Left colon (tissue), 2 donors: Measurements from ENCODE around the gene SLC39A12. TPM values are rescaled to one million over a fixed set of nuclear protein-coding genes. Genes with fewer than 3 reads are reported as not detected.
A peak's percentile ranks its signal among the peaks of the same experiment; 100 is the strongest.

Source experiments
- ATAC-seq: fragments of 200-7000 bp; cut with Tn5 transposase; one replicate; pipeline ENCODE4 v1.9.1; 2020; ENCODE audit warnings: mild to moderate bottlenecking, moderate library complexity
- DNase-seq, 2 donors: peaks; one replicate each; pipeline ENCODE4 v3.0.0-alpha.2; 2020
- intact Hi-C, 2 donors: fragments of 100-400 bp; cut with DNase I in 1 of 2; cut with micrococcal nuclease in 1 of 2; formaldehyde crosslinking; loops; one replicate each; pipeline versions ENCODE4 v1.11.2 to v1.14.0; 2022; cut with DNase I, micrococcal nuclease
- total RNA-seq, 2 donors: library from RNA; stranded (reverse); fragmentation: NEBNext Ultra II Directional; extraction: Animal tissue kit (Norgen Biotek cat#: 25700); gene quantifications; one replicate each; pipeline ENCODE4 v1.2.1, GENCODE V29; 2021
- donor health status: DM: no; HTN: no; CAD: no.
- donor health status: DM: yes; HTN: yes; CAD: no.

The SLC39A12 gene
- total RNA-seq, 2 donors from 2014 or later: 0.08 TPM; not detected in 1

- intact Hi-C loops: no loop called here
- no peak for DNase-seq
- ATAC-seq: no peak
These were observed 6.3 kb downstream of the SLC39A12 start for GRCh38 chr10:17958049-17958448.

DNA sequence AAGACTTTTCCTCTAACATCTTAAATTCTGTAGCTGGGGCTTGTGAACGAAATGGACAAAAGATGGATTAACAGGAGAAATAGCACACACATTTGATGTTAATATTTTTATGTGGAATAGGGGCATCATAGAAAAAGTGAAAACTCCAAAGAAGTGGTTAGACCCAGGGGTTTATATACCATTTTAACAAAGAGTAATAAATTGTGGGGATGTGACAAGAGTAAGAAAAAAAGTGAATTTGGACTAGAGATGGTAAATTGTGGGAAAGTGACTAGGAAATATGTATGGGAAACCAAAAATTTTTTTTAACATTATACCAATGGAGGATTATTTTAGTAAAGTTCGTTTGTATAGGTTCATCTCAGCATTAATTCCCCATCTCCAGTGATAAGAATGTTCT, 8.2 kb downstream of the SLC39A12 start:
- DNase-seq (no peak), ATAC-seq (no peak)
- intact Hi-C loops: no loop called here

- intact Hi-C loops: no loop called here
- ATAC-seq (no peak), DNase-seq (no peak)
These were observed 10.1 kb downstream of the SLC39A12 start for GRCh38 chr10:17961551-17962422.

DNA sequence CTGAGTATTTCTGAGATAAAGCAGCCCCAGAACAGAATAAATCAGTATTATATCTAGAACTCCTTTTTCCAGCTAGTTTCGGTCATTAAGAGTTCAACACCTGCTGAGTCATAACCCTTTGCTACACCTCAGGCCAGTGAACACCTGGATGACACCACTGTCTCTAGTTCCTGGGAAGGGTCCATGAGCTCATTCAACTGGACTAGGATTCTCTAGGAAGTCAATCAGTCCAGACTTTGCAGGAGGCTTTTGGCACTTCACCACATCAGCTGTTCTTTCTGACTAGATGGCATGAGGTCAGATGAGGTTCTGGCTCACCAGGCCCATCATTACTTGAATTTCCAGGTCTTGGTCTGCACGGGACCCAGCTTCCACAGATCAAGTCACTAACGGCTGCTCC, 11.7 kb downstream of the SLC39A12 start:
- intact Hi-C loops: no loop called here
- ATAC-seq (no peak), DNase-seq (no peak)

- intact Hi-C loops: no loop called here
- peak; percentile 93 for ATAC-seq
- peak in 1 of 2 donors; percentile 37 for DNase-seq
These were observed 14.0 kb downstream of the SLC39A12 start for GRCh38 chr10:17965649-17966235.

GRCh38 chr10:17974505-17974904, 22.8 kb downstream of the SLC39A12 start:
- ATAC-seq (no peak), DNase-seq (no peak)
- intact Hi-C loops: no loop called here

DNA sequence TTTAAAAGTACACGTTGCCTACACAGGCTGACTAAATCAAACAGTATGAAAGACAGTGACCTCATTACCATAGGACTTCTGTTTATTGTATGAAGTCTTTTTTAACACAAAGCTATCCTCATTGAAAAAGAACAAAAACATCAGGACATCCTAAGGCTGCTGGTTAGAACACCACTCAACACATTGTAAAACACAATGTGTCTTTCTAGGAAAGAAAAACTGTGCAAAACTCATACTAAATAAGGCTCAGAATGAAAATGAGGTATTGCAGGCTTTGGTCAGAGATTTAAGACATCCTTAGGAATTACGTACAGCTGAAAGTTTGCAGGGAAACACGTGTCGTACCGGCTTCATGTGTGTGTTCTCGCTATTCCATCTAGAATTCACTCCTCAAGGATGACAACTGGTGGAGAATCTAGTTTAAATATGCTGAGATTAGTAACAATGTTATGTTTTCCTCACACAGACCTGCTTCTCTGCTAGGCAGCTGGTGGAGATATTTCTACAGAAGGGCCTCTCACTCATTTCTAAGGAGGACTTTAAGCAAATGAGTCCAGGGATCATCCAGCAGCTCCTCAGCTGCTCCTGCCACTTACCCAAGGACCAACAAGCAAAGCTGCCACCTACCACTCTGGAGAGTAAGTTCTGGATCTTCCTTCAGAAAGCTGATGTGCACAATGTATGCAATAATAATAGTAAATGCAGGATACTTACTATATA, 29.3 kb downstream of the SLC39A12 start:
- intact Hi-C loops: no loop called here
- DNase-seq (no peak), ATAC-seq (no peak)

DNA sequence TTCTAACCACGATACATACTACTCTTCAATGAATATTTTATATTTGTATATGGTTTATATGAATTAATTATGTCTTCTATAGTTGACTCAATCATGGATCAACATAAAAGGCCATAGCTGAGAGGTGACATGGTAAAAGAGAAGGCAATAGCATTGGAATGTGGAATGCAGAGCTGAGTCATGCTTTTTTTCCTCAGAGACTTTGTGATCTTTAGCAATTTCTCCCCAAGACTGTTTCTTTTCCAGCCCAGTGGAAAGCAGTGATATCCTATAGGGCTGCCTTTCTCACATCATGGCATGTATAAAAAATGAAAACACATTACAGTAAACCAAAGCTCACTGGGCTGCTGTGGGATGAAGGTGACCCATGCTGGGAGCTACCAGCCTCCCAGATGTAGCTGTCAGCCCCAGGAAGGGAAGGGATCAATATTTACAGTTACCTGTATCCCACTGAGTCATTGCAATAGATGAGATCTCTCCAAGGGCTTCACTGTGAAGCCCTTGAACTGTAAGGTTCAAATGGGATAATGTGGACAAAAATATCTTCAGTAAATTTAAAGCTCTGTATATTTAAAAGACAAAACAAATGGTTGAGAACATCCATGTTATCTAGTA, 30.2 kb downstream of the SLC39A12 start:
- ATAC-seq (no peak), DNase-seq (no peak)
- intact Hi-C loops: no loop called here

DNA sequence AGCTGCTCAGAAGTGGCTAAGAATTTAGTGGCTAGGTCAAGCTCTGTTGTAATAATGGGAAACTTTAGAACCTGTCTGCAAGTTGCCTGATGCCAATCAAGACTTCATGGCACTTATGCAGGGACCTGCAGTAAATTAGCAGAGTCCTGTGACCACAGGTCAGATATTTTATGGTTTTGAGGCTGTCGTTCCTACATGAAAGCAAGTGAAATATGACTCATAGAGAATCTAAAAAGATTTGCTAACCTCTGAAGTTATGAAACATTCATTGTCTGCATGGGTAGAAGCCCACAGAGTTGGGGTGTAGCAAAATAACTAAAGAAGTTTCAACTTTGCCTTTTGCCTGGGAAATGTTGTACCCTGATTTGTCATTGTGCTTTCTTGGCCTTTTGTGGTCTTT, 32.3 kb downstream of the SLC39A12 start:
- ATAC-seq: no peak
- DNase-seq: no peak
- intact Hi-C loops: no loop called here

GRCh38 chr10:17984563-17984962, 32.8 kb downstream of the SLC39A12 start:
- DNase-seq: no peak
- intact Hi-C loops: no loop called here
- no peak for ATAC-seq

DNA sequence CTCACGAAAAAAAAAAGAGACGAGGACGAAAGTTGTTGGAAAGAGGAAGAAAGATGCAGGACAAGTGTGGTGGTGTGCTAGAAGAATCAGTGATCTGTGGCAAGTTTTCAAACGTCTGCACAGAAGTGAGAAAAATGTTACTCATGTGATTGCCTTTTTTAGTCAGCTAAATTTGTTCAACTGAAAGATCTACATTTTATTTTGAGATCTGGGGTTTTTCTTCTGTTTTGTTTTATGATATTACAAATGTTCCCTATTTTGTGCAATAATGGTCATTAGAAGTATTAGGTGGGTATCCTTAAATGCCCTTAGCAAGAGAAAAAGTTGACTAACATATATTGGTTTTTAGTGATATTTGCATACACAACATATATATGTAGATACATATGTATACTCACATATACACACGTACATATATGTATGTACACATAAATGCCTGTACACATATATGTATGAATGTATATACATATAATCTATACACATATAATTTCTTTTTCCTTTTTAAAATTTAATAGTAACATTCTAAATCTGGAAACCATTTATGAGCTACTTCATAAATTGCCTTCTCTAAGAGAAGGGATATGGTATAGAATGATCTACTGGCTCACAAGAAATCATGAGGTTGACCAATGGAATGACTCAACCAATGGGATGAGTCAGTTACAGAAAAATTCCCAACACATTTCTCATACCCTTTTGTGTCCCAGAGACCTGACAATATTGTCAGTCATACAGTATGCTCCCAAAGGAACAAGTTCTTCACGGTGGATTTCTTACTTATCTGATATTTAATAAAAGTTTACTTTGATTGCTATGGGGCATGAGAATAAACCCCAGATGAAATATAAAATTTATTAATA, 38.4 kb downstream of the SLC39A12 start:
- ATAC-seq (no peak), DNase-seq (no peak)
- intact Hi-C loops: no loop called here

DNA sequence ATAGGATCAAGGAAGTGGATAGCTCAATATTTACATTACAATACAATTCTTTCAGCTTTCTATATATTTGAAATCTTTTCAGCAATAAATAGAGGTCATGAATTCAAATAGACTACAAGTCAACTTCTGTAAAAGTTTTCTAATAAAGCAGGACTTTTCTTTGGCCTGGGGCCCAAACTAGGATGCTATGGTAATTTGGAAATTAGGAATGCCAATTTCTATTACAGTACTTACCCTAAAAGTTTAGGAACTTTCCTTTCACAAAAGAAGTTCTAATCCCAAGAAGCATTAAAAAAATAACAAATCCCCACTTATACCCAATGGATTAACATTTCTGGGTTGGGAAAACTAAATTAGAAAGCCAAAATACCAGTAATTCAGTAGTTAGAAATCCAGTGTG, 40.5 kb downstream of the SLC39A12 start:
- DNase-seq (no peak), ATAC-seq (no peak)
- intact Hi-C loops: no loop called here

- intact Hi-C loops: no loop called here
- DNase-seq: no peak
These were observed 41.6 kb downstream of the SLC39A12 start for GRCh38 chr10:17993361-17993760.

DNA sequence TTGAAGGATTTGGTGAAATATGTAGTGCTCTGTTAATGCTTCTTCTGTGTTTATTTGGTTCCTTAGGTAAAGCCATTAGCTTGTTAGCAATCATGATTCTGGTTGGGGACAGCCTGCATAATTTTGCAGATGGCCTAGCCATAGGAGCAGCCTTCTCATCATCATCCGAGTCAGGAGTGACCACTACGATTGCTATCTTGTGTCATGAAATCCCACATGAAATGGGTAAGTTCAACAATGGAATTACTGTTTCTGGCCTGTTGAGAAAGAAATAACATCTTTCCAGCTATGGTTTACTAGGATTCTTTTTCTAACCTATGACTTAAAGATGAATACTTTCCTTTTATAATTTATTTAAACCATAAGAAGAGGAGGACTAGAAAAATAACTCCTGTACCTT, 48.9 kb downstream of the SLC39A12 start:
- intact Hi-C loops: no loop called here
- ATAC-seq: no peak
- DNase-seq: no peak

More at GRCh38 chr10:17993361-17993760, 41.6 kb downstream of the SLC39A12 start:
- no peak for ATAC-seq

GRCh38 chr10:18005445-18005780, 53.7 kb downstream of the SLC39A12 start:
- intact Hi-C loops: no loop called here
- ATAC-seq (no peak), DNase-seq (no peak)

DNA sequence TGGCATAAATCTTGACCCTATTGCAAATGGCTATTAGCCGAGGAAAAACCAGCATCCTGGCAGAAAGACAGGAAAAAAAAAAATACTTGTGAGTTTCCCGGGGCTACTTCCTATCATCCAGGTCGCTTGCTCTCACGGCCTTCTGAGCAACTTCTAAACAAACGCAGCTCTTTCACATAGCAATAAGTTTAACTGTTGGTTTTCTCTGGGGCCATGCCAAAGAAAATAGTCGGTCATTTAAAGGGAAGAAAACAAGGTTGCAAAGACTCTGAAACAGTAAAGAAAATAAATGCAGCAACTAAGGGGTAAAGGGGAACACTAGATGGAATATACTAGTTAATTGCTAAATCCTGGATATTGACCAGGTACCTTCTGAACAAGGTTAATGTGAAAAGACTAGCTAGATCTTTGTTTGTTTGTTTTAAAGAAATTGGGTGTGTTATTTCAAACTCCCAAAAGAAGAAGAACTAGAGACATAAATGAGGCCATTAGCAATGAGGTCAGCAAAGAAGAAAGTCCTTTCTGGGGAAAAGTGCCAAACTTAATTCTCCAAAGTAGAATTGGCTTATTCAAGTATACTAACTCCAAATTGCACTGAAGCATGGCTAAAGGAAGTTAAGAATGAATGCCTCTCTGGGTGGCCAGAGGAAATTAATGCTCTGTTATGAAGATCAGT, 54.2 kb downstream of the SLC39A12 start:
- intact Hi-C loops: no loop called here
- DNase-seq (no peak), ATAC-seq (peak; percentile 27)

DNA sequence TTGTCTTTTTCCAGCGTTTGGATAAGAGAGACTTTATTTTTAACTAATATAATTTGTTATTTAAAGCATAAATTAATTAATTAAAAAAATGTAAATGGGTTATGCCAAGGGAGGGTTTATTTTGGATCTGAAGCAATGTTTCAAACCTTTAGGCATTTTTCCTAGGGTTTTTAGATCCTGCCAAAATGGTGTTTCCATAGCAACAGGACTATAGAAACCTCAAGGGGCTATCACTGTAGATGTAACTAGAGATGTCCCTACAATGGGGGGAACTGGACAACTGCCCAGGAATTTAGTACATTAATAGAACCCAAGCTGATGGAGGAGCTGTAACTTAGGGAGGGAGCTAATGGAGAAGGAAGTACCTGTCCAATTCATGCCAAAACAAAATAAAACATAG, 57.3 kb downstream of the SLC39A12 start:
- intact Hi-C loops: no loop called here
- ATAC-seq (no peak), DNase-seq (no peak)

DNA sequence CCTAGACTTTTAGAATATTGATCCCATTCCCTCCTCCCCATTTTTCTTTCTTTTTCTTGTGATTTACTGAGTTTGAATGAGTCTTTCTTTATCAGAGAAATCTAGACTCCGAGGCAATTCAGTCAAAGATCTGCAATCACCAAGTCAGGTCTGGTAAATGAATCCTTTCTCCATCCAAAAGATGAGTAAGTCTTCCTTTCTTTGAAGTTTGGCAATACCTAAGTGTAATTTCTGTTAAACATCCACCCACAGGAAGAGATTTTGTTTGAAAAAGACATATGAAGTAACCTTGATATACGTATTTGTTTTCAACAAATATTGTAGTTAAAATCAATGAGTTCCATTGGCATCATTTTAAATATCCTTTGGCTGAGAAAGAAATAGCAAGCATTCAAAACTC, 58.3 kb downstream of the SLC39A12 start:
- intact Hi-C loops: no loop called here
- no peak for DNase-seq
- no peak for ATAC-seq
